Activated CD4-positive, CD25-positive, alpha-beta regulatory T cell treated with anti-CD3 and anti-CD28 coated beads, Interleukin-2, amount 50 U/mL, for 72 hours (primary cell): ENCODE results near the gene SLC4A2.

Experiments
- DNase-seq: peaks from one replicate; pipeline ENCODE4 v3.0.0; 2021

Gene SLC4A2

GRCh38 chr7:151046603-151047573 is 12.5 kb upstream of the SLC4A2 start:
- DNase-seq: no peak

GRCh38 chr7:151047976-151048815 is 11.2 kb upstream of the SLC4A2 start, which contains the start of gene ASIC3:
ASIC3 (plus strand) TSS chr7:151048531; CDS start chr7:151048886, 355 bp downstream.
- DNase-seq: no peak

- no peak for DNase-seq
Measured at GRCh38 chr7:151048911-151049463, 10.4 kb upstream of the SLC4A2 start.

- DNase-seq: peak; percentile 50
Measured at GRCh38 chr7:151051108-151051507, 8.3 kb upstream of the SLC4A2 start.

- no peak for DNase-seq
Measured at GRCh38 chr7:151053096-151053495, 6.3 kb upstream of the SLC4A2 start.

- no peak for DNase-seq
Measured at GRCh38 chr7:151053751-151054150, 5.6 kb upstream of the SLC4A2 start.

- no peak for DNase-seq
Measured at GRCh38 chr7:151056283-151056665, 3.1 kb upstream of the SLC4A2 start.

- no peak for DNase-seq
Measured at GRCh38 chr7:151056666-151057505, 2.5 kb upstream of the SLC4A2 start.

- no peak for DNase-seq
Measured at GRCh38 chr7:151057506-151057988, 1.8 kb upstream of the SLC4A2 start, which contains the start of gene CDK5. CDK5 (minus strand) TSS chr7:151057897; CDS start chr7:151057848, 49 bp downstream.

- DNase-seq: peak; percentile 90
Measured at GRCh38 chr7:151057989-151058780, 1.2 kb upstream of the SLC4A2 start.

GRCh38 chr7:151058781-151059366 is 515 bp upstream of the SLC4A2 start:
- no peak for DNase-seq

GRCh38 chr7:151060113-151060415 is 675 bp downstream of the SLC4A2 start:
- DNase-seq: no peak

GRCh38 chr7:151060416-151061212 is 1.2 kb downstream of the SLC4A2 start:
- no peak for DNase-seq

- DNase-seq: no peak
Measured at GRCh38 chr7:151061213-151062110, 2.1 kb downstream of the SLC4A2 start.

GRCh38 chr7:151062111-151062398 is 2.7 kb downstream of the SLC4A2 start:
- DNase-seq: no peak

GRCh38 chr7:151062399-151063211 is 3.2 kb downstream of the SLC4A2 start:
- no peak for DNase-seq

GRCh38 chr7:151063212-151063561 is 3.8 kb downstream of the SLC4A2 start:
- no peak for DNase-seq

GRCh38 chr7:151064454-151064853 is 5.1 kb downstream of the SLC4A2 start:
- no peak for DNase-seq
